Hindlimb muscle (tissue), 1 donor: ENCODE data around the gene STKLD1. TPM values are rescaled to one million over a fixed set of nuclear protein-coding genes. Genes with fewer than 3 reads are reported as not detected.

Experiments used
- DNase-seq: peaks from one replicate; pipeline ENCODE4 v3.0.0-alpha.2; 2013
- polyA plus RNA-seq: library from polyadenylated mRNA; unstranded; fragments of 120-200 nt; gene quantifications from one replicate; pipeline ENCODE4 v1.2.1, GENCODE V29; 2013; ENCODE audit not compliant: insufficient read length

The STKLD1 gene
- polyA plus RNA-seq, 1 donor = 1.5 TPM

DNA sequence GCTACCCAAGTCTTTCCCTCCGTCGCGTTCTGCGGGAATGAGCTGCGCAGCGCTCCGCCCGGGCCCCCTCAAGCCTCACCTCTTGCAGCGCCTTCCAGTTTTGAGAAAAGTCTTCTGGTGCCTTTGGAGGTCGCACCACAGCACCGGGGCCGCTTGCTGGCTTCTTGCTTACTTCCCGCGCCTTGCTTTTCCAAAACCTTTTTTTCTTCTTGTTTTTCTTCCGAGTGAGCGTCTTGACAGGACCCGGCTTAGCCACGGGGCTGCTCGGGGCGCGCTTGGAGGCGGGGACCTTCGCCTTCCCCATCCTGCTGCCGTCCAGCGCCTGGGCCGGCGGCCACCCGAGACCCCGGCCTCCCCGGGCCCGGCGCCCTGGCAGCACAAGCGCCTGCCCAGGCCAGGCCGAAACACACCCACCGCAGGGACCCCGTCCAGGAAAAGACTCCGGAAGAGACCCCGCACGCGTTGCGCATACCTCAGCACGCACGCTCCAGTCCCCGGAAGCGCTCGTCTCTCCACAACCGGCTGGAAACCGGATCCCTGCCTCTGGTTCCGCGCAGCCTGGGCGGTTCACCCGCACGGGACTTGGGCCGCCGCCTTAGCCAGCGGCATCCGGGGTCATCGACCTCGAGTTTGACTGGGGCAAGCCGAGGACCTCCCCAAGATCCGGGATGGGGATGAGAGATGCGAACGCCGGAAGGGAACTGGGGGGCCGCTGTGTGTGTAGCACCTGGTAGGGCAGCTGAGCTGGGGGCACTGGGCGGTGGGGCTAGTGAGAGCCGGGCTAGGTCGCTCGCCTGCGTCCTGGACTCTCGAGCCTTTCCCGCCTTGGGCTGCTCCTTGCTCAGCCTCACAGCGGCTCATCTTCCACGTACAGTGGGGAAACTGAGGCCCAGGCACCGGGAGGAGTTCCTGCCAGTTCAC is 41.6 kb downstream of the STKLD1 start, which contains the start of gene REXO4:
TSS of gene REXO4 (minus strand) at position 470 of the 921 bp plus-strand sequence. CDS start at position 304, 166 bp downstream.
- peak; percentile 88 for DNase-seq

DNA sequence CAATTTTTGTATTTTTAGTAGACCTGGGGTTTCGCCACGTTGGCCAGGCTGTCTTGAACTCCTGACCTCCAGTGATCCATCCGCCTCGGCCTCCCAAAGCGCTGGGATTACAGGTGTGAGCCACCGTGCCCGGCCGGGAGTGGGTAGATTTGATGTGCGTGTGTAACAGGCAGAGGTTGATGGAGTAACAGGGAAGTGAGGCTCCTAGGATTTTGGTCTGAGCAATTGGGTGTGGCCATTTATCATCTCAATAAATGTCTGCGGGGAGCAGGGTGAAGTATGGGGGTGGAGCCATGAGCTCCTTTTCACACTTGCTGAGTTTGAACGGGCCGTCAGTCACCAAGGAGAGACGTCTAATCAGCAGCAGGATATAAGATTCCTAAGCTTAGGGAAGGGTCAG is 42.8 kb downstream of the STKLD1 start:
- no peak for DNase-seq

DNA sequence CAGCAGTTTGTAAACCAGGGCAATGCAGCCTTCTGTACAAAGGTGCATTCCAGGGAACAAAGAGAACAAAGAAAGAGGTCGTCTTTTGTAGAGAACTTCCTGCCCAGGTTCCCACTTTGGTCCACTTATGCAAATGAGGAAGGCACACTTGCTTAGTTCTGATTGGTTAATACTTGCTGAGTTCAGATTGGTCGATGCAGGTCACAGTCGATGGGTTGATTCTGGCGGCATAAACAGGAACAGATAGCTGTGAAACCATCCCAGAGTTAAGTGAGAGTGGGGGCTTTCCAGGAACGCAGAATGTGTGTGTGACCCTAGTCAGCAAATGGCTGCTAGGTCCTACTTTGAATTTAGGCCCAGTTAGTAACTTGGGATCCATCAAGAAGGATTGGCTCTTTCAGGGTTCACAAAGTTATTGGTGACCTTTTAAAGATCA is 44.2 kb downstream of the STKLD1 start:
- DNase-seq = no peak

DNA sequence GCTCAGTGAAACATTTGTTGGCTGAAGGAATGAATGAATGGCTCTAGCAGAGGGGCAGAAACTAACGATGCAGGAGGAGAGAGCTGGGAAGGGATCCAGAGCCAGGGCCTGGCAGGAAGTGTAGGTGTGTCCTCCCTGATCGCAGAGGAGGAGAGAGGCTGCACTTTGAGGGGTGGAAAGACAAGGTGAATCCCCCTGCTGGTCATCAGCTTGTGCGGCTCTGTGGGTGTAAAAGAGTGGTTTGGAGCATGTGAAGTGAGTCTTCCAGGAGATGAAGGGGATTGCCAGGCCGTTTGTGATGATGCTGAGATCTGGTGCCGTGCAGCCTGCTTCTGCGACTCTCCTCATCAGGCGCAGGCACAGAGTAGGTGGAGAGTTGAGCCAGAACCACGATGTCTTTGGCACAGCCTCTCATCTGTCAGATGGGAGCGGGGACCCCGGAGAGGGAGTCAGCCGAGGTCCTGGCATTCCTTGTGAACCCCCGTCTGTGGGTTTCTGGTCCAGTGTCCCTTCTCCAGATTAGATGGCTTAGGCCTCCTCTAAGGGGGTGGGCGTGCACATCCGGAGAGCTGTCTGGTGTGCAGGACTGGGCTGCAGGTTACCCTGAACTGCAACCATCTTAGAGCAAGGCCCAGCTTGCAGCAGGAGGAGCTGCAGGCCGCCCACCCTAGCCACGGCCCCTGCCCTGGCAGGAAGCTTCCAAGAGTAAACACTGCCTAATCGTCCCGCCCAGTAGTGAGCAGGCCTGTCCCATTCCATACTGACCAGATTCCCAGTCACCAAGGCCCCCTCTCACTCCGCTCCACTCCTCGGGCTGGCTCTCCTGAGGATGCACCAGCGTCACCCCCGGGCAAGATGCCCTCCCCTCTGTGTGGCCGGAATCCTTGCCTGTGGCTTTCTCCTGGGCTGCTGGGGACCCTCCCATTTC is 45.7 kb downstream of the STKLD1 start, which contains the start of gene ADAMTS13:
TSS of gene ADAMTS13 (plus strand) at position 753 of the 928 bp plus-strand sequence. CDS start at position 830, 77 bp downstream.
- no peak for DNase-seq

DNA sequence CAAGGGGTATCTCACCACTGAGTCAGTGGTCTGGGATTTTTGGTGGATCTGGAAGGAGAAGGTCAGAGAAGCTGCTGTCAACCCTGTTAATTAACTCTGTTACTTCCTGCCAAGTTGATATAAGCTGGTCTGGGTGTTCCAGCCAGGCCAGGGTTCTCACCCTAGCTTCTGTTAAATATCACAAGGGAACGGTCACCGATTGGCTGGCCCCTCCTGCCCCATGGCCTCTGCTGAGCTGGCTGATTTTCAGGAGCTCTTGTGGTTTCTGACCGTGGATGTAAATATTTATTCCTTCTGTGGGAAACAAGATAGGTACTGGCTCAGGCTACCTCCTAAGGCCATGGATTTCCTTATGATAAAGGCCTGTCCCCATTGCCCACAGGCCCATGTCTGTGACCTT is 47.0 kb downstream of the STKLD1 start:
- DNase-seq = no peak

DNA sequence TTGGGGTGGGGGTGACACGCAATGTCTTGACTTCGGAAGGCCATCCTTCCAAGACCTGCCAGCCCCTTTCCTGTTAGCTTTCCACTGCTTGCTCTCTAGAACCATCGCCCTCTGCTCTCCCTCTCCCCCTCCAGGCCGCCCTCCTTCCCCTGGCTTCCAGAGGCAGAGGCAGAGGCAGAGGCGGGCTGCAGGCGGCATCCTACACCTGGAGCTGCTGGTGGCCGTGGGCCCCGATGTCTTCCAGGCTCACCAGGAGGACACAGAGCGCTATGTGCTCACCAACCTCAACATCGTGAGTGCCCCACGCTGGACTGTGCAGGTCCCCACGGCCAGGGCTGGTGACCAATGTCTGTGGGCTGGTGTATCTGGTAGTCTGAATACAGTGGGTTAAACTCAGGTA is 48.0 kb downstream of the STKLD1 start:
- no peak for DNase-seq

DNA sequence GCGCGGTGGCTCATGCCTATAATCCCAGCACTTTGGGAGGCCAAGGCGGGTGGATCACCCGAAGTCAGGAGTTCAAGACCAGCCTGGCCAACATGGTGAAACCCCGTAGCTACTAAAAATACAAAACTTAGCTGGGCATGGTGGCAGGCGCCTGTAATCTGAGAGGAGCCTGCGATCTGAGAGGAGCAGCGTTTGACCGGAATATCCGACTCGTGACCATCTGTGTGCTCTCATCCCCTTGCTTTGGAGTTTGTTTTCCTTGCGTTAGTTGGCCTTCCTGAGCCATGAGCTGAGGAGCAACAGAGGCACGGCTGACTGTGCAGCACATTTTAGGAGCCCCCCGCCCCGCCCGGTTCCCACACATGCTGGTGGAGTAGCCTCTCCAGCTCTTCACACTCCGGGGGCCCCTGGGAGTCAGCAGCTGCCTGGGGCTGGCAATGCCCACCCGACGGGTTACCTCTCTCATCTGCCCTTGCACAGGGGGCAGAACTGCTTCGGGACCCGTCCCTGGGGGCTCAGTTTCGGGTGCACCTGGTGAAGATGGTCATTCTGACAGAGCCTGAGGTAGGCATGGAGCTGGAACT is 49.0 kb downstream of the STKLD1 start:
- no peak for DNase-seq

DNA sequence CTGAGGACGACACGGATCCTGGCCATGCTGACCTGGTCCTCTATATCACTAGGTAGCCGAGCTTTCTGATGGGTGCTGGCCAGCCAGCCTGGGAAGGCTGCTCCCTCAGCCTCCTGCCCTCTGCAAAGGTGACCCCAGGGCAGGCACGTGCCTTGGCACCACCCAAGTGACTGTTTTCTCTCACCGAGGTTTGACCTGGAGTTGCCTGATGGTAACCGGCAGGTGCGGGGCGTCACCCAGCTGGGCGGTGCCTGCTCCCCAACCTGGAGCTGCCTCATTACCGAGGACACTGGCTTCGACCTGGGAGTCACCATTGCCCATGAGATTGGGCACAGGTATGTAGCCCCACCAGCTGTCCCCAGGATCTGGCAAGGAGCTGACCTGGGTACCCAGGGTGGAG is 49.8 kb downstream of the STKLD1 start:
- DNase-seq = no peak

DNA sequence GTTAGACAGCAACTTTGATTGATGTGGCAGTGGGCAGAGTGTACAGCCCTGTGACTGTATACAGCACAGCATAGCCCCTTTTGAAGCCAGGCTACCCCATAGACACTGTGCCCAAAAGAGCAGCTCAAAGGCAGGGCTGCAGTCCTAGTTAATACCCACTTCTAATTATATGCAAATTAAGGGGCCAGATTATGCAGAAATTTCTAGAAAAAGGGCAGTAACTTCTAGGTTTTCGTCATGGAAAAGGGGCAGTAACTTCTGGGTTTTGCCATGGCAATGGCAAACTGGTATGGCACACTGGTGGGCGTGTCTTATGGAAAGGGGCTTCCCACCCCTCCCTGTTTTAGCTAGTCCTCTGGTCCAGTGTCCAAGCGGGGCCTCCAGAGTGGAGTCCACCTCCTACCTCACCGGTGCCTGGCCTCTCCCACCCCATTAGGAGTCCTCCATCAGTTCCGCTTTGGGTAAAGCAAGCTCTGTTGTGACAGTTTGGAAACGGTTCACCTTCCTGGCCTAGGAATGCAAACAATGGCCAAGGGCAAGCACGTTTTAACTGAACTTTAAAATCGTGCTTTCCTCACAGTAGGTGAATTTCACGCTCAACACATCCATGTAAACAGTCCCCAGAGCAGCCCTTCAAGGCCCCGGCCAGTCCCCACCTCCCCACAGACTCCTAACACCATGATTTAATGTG is 51.6 kb downstream of the STKLD1 start:
- DNase-seq = no peak

DNA sequence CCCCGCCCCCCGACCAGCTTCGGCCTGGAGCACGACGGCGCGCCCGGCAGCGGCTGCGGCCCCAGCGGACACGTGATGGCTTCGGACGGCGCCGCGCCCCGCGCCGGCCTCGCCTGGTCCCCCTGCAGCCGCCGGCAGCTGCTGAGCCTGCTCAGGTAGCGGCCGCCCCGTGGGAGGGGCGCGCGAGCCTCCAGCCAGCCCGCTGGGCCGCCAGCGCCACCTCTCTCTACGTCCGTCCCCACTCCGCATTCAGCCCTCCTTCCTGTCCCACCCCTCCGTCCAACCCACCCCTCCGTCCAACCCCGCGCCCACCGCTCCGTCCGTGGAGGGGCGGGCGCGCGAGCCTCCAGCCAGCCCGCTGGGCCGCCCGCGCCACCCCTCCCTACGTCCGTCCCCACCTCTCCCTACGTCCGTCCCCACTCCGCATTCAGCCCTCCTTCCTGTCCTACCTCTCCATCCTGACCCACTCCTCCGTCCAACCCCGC is 52.5 kb downstream of the STKLD1 start:
- peak; percentile 35 for DNase-seq

DNA sequence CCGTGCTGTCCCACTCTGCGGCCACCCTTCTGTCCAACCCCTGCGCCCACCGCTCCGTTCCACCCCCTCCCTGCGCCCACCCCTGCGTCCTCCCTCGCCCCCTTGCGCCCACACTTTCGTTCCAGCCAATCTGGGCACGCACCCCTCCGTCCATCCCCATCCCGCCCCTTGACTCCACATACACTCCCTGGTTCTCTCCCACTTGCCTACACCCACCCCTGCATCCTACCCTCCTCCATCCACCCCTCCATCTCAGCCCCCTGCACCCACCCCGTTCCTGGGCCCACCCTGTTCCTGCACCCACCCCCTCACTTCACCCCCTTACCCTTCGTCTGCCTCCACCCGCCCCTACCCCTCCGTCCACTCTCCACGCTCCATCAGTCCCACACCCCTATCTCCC is 53.0 kb downstream of the STKLD1 start:
- DNase-seq = no peak

DNA sequence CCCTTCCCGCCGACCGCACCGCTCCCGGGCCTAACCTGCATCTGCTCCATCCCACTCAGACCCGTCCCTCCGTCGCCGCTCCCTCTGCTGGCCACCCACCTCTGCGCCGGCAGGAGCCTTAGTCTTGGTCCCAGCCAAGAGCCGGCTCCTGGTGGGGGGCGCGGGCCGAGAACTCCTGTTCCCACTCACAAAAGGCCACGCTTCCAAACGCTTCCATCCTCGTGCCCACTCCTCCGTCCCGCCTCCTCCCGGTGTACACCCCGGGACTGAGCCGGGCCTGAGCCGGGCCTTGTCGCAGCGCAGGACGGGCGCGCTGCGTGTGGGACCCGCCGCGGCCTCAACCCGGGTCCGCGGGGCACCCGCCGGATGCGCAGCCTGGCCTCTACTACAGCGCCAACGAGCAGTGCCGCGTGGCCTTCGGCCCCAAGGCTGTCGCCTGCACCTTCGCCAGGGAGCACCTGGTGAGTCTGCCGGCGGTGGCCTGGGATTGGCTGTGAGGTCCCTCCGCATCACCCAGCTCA is 53.5 kb downstream of the STKLD1 start:
- DNase-seq = no peak

DNA sequence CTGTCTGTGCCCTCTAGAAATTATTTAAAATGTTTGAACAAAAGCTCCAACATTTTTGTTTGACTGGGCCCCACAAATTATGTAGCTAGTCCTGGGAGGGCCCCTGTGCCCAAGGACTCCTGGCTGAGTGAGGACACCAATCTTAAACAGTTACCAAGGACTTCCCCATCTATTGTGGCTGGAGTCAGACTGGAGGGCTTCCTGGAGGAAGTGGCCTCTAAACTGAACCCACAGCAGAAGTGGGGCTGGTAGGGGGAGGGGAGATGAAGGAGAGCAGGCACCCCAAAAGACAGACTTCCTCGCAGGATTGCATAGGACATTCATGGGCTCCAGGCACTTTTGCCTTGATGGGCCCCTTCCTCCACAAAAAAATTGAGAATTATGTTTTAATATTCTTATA is 54.1 kb downstream of the STKLD1 start:
- no peak for DNase-seq

DNA sequence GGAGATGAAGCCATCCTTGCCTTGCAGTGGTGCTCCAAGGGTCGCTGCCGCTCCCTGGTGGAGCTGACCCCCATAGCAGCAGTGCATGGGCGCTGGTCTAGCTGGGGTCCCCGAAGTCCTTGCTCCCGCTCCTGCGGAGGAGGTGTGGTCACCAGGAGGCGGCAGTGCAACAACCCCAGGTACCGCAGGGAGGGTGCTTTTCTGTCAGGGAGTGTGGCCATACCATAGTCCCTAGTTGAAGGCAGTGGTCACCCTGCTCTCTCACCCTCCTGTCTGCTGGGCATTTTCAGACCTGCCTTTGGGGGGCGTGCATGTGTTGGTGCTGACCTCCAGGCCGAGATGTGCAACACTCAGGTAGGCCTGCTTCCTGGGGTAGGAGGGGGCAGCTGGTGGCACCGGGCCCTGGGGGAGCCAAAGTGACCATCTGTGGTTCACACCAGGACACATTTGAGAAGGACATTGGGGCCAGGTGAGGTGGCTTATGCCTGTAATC is 57.2 kb downstream of the STKLD1 start:
- no peak for DNase-seq

DNA sequence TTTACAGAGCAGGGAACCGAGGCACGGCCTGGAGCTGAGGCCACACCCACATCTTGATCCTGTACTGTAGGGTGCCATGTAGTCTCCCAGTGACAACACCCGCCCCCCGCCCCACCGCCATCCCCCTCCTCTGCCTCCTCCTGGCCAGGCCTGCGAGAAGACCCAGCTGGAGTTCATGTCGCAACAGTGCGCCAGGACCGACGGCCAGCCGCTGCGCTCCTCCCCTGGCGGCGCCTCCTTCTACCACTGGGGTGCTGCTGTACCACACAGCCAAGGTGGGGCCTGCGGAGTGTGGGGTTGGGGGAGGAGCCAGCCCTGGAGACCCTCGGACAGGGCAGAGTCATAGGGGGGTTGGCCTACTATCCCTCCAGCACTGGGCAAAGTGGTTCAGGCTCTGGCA is 60.5 kb downstream of the STKLD1 start:
- DNase-seq = no peak

DNA sequence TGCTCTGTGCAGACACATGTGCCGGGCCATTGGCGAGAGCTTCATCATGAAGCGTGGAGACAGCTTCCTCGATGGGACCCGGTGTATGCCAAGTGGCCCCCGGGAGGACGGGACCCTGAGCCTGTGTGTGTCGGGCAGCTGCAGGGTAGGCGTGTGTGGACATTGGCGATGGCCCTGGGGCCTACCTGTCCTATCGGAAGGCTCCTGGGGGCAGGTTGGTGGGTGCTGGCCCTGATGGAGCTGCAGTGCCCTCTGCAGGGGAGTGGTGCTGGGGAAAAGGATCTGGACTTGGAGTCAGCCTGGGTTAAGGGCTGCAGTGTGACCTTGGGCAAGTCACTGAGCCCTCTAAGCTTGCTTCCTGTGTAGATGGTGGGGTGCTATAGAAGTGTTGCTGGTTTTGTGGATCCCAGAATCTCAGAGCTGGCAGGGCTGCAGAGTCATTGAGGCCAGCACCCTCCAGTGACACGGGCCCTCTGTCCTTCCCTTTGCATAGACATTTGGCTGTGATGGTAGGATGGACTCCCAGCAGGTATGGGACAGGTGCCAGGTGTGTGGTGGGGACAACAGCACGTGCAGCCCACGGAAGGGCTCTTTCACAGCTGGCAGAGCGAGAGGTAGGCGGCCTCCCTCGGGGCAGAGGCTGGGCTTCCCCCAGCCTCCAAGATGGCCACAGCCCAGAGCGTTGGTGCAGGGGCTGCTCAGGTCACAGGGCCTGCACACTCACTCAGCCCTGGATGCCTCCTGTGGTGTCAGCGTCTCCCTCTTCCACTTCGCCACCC is 61.8 kb downstream of the STKLD1 start:
- no peak for DNase-seq

DNA sequence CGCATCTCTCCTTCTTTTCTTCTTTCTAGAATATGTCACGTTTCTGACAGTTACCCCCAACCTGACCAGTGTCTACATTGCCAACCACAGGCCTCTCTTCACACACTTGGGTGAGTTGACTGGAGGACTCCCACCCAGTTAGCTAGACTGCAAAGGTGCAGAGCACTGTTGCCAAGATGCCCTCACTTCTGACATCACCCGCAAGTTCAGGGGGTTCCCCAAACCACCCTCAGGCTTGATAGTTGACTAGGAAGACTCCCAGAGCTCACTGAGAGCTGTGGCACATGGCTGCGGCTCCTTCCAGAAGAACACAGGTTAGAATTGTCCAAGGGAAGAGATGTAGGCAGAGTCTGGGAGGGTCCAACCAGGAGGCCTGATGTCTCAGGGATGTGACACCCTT is 63.2 kb downstream of the STKLD1 start:
- no peak for DNase-seq

DNA sequence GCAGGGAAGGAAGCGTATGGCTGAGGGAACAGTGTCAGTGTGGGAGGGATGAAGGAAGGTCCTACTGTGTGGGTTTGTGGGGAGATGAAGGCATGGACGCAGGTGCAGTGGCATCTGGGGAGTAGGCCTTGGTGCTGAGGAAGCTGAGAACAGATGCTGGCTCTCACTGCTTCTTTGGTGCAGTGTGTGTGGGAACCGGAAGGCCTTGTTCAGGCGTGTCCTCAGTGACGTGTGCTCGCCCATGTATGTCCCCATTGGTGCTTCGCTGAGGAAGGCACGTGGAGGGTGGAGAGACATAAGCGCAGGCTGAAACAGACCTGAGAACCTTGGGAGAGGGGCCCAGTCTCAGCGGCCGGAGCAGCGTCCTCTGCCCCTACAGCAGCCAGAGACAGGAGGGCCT is 64.7 kb downstream of the STKLD1 start:
- DNase-seq = no peak

DNA sequence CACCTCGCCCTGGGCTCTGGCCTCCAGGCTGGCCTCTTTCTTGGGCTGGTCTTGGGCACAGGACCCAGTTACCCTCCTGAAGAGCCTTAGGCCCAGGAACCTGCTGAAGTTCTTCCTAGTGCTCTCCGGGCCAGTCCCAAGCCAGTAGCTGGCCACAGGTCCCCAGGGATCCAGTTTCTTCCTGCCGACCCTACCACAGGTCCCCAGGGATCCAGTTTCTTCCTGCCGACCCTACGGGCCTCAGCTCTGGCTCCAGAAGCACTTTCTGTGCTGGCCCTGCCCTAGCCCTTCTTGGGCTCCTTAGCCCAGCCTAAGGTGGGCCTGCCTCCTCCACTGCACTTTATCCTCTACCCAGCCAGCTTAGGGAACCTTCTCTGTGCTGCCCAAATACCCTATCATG is 65.4 kb downstream of the STKLD1 start:
- DNase-seq = no peak

DNA sequence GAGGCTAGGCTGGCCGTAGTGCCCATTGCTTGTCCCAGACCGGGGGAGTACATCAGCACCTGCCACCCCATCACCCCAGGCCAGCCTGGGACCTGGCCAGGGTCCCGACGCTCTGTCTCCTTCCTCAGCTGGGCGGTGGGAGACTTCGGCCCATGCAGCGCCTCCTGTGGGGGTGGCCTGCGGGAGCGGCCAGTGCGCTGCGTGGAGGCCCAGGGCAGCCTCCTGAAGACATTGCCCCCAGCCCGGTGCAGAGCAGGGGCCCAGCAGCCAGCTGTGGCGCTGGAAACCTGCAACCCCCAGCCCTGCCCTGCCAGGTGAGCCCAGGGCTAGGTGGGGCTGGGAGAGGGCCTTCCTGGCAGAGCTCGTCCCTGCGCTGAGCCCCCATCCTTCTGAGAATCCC is 67.1 kb downstream of the STKLD1 start:
- no peak for DNase-seq

DNA sequence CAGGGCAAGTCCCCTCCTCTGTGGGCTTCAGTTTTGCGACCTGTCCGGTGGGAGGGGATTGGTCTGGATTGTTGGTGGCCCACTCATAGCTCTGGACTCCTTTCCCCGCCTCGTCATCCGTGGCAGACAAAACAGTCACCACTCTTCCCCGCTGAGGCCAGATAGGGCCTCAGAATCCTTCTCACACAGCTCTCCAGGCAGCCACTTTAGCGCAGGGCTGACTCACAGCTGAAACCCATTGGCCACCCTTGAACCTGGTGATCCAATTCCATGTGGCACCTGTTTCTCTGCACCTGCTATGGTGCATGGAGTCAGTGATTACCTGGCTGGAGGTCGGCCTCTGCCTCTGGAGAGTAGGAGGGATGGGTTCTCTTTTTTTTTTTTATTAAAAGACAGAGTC is 67.8 kb downstream of the STKLD1 start:
- DNase-seq = no peak
